ENCODE data around the gene MAP4K3. TPM values are rescaled to one million over a fixed set of nuclear protein-coding genes. Genes with fewer than 3 reads are reported as not detected.

The MAP4K3 gene
- total and polyA plus RNA-seq, 8 donors, result 13.5 to 166 (median 87.2) TPM

GRCh38 chr2:39381653-39382052 lies 55.4 kb downstream of the MAP4K3 start:
- Histone ChIP-seq H3K4me3 (no peak overlapping the region), H3K36me3 (no peaks in the 10 kb centered on the region), H3K27ac (peak overlapping the region in 2 of 5 donors; percentile 26 to 72), H3K9me3 (no peaks in the 10 kb centered on the region), H3K27me3 (no peaks in the 10 kb centered on the region), H3K4me1 (peaks cover 9 to 66% (median 40%) of the 10 kb centered on the region in 4 donors)
- intact Hi-C loops (cut with DNase I; ENCODE audit: low total_unique reads), result no loop called here
- no peak for DNase-seq
- 67 to 73% (median 70%) methylated on average over 5 of the region's 5 CpGs for WGBS, 5 donors
- TF ChIP-seq CTCF (IDR thresholded peaks at IDR 0.05) (no peak), EP300 (IDR thresholded peaks at IDR 0.05) (no peak), POLR2A (IDR thresholded peaks at IDR 0.05) (no peak), POLR2AphosphoS5 (IDR thresholded peaks at IDR 0.05) (no peak)

GRCh38 chr2:39380525-39381150 lies 56.4 kb downstream of the MAP4K3 start:
- 30 to 48% (median 44%) methylated on average over 2 of the region's 2 CpGs for WGBS, 5 donors

GRCh38 chr2:39379643-39380524 lies 57.2 kb downstream of the MAP4K3 start:
- Histone ChIP-seq H3K4me1 (peaks cover 9 to 64% (median 40%) of the 10 kb centered on the region in 4 donors), H3K9me3 (no peaks in the 10 kb centered on the region), H3K27ac (peak overlapping the region in 4 of 5 donors; percentile 24 to 72 (median 55)), H3K36me3 (peaks cover 0 to 14% (median 9%) of the 10 kb centered on the region in 4 donors), H3K27me3 (no peaks in the 10 kb centered on the region), H3K4me3 (no peak overlapping the region)
- TF ChIP-seq CTCF (IDR thresholded peaks at IDR 0.05), result peak in 4 of 7 experiments; percentile 30 to 61 (median 46)
- peak in 1 of 3 donors; percentile 51 for TF ChIP-seq POLR2AphosphoS5 (IDR thresholded peaks at IDR 0.05)
- TF ChIP-seq EP300 (IDR thresholded peaks at IDR 0.05), result no peak
- peak in 1 of 2 donors; percentile 84 for DNase-seq
- intact Hi-C loops (cut with DNase I; ENCODE audit: low total_unique reads), result no loop called here

More at GRCh38 chr2:39380525-39381150, 56.4 kb downstream of the MAP4K3 start:
- no peaks in the 10 kb centered on the region for H3K9me3 ChIP-seq
- peak in 1 of 2 donors; percentile 12 for DNase-seq
- peak overlapping the region in 4 of 5 donors; percentile 24 to 72 (median 55) for H3K27ac ChIP-seq
- no peaks in the 10 kb centered on the region for H3K27me3 ChIP-seq
- H3K4me1 ChIP-seq, result peaks cover 9 to 64% (median 40%) of the 10 kb centered on the region in 4 donors
- intact Hi-C loops (cut with DNase I; ENCODE audit: low total_unique reads), result no loop called here
- TF ChIP-seq CTCF (IDR thresholded peaks at IDR 0.05) (no peak), EP300 (IDR thresholded peaks at IDR 0.05) (no peak), POLR2AphosphoS5 (IDR thresholded peaks at IDR 0.05) (no peak), POLR2A (IDR thresholded peaks at IDR 0.05) (no peak)
- H3K36me3 ChIP-seq, result peaks cover 0 to 9% (median 8%) of the 10 kb centered on the region in 4 donors
- no peak overlapping the region for H3K4me3 ChIP-seq

GRCh38 chr2:39378968-39379367 lies 58.1 kb downstream of the MAP4K3 start:
- Histone ChIP-seq H3K9me3 (no peaks in the 10 kb centered on the region), H3K27me3 (no peaks in the 10 kb centered on the region), H3K27ac (peak overlapping the region in 3 of 5 donors; percentile 54 to 72 (median 56)), H3K4me3 (no peak overlapping the region), H3K4me1 (peaks cover 9 to 64% (median 40%) of the 10 kb centered on the region in 4 donors), H3K36me3 (peaks cover 0 to 21% (median 15%) of the 10 kb centered on the region in 4 donors)
- WGBS, 5 donors, result 32 to 49% (median 38%) methylated on average over 1 of the region's 1 CpG
- no peak for DNase-seq
- intact Hi-C loops (cut with DNase I; ENCODE audit: low total_unique reads), result no loop called here
- TF ChIP-seq CTCF (IDR thresholded peaks at IDR 0.05) (no peak), POLR2A (IDR thresholded peaks at IDR 0.05) (no peak), POLR2AphosphoS5 (IDR thresholded peaks at IDR 0.05) (no peak), EP300 (IDR thresholded peaks at IDR 0.05) (no peak)
